ENCODE measurements around the gene FRS2.
"Not testable (repeated sequence)": the region's sequence is repeated elsewhere in the genome, so short reads cannot be mapped to it uniquely, and the experiment has no call there.

The FRS2 gene, protein sequence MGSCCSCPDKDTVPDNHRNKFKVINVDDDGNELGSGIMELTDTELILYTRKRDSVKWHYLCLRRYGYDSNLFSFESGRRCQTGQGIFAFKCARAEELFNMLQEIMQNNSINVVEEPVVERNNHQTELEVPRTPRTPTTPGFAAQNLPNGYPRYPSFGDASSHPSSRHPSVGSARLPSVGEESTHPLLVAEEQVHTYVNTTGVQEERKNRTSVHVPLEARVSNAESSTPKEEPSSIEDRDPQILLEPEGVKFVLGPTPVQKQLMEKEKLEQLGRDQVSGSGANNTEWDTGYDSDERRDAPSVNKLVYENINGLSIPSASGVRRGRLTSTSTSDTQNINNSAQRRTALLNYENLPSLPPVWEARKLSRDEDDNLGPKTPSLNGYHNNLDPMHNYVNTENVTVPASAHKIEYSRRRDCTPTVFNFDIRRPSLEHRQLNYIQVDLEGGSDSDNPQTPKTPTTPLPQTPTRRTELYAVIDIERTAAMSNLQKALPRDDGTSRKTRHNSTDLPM

DNA sequence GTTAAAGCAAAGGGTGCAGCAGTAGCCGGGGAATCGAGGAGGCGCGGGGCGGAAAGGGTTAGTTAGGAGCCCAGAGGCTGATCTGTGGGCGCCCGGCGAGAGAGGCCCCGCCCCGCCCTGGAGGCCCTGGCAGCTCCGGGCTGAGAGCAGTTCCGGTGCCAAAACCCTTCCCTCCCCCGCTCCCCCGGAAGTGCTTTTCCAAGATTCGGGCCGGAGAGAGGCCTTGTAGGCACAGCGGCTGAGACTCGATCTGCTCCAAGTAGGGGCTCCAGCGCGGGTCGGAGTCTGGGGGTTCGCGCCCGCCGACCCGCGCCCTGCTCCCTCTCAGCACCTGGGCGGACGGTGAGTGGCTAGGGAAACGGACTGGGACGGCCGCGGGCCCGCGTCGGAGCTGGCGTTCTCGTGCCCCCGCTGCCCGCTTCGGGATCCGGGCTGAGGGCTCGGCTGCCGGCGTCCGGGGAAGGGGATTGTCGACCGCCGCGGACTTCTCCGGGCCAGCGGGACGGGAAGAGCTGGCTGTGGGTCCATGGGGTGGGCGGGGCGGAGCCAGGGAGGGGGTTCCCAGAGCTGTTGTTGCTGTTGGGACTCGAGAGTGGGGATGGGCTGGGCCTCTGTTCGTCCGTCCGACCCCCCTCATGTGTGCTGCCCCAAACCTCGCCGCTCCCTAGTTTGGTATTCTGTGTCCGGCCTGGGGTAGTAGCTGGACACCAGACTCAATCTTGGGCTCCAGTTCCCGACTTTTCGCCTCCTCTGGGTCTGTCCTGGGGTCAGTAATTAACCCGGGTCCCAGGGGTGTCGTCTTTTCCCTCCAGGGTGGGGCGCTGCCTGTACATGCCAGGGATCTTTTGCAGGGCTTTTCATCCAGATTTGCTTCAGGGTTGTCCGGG, at the start of gene FRS2:
FRS2 (plus strand) TSS at position 200 of the 887 bp plus-strand sequence. CDS start 98,643 bp downstream, outside the sequence.
- DNase-seq: peak; percentile 96

DNA sequence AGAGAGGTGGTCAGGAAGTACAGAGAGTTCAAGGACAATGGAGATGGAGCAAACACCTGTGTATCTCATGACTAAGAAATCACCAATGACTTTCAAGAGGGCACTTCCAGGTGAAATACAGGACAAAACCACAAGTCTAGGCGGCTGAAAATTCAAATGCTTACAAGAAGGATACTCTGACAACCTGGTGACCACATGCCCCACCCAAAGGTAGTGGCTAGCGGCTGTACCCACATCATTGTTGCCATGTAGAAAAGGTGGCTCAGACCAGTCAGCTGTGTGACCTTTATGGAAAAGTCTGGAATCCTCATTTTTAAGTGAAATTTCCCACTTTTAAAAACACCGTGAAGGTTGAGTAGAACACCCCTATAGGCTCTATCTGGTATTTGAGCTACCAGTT, 48.6 kb upstream of the FRS2 start:
- no peak for DNase-seq

DNA sequence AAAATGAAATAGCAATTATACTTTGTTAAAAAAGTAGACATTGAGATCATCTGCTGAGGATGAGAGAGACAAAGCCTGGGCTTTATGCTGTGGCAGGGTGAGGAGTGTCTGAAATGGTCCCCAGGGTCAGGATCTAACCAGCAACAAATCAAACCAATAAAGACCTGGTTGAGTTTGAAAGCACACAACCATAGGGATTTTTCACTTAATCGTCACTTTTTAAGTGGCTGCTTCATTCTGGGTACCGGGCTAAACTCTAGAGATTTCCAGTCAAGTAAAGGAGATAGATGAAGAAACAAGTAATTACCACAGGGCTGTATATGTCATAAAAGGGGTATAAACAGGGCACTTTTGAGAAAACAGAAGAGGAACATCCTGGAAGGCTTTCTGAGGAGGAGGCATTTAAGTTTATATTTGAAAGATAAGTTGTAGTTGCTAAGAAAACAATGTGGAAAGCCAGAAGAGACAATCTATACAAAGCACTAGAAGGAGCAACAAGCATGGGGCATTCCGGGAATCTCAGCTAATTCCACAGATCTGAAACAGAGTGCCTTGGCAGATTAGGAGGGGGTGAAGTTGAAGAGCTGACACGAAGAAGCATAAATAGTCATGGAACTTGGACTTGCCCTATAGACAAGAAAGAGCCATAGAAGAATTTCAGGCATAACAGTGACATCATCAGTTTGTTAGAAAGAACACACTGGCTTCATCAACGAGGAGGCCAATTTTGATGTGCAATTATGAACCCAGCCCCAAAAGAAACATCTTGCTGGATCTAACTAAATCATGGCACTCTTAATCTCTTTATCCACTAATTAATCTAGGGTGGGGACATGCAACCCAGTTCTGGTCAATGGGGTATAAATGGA, 46.9 kb upstream of the FRS2 start:
- DNase-seq: no peak

DNA sequence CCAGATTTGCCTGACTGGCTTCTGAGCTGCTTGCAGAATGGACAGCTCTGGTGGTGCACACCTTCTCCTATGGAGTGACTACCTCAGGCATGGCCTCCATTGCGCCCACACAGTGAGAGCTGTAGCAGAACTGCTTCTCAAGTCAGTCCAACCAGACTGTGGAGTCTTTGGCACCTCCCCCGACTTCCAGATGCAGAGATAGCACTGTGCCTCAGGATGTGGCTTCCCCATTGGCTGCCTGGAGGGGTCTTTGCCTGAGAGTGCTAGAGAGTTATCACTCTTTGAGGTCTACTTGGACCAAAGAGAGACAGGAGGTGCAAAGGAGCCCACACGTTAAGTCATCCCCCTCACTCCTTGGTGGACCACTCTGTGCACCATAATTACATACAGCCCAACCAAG, 44.8 kb upstream of the FRS2 start:
- DNase-seq: peak; percentile 49

DNA sequence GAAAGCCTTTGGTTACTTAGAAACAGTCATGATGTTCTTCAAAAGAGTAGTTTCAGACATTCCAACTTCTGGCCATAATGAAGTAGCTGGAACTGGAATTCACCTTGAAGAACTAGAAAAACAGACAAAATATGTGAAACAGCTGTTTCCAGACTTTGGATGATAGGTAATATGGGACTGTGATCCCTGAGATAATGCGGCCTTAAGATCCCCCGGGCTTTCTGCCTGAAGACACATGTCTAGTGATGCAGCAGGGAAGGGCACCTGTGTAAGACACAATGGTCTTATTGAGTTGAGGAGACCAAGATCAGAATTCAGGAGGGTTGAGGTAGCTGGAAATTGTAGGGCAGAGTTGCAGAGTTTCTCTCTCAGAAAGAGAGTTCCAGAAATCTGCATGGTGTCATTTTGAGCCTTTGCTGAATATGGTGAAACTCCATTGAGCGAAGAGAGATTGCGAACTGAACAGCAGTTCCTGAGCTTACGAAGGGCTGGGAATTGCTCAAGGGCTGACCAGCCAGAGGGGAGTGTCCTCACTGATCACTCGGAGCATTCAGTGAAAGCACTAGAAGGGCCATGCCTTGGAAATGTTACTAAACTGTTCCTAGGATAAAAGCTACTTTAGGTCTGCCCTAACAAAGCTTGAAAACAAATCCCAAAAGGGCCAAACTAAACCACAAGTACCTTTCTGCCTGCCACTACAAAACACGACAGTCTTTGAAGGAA, 41.7 kb upstream of the FRS2 start:
- DNase-seq: no peak

DNA sequence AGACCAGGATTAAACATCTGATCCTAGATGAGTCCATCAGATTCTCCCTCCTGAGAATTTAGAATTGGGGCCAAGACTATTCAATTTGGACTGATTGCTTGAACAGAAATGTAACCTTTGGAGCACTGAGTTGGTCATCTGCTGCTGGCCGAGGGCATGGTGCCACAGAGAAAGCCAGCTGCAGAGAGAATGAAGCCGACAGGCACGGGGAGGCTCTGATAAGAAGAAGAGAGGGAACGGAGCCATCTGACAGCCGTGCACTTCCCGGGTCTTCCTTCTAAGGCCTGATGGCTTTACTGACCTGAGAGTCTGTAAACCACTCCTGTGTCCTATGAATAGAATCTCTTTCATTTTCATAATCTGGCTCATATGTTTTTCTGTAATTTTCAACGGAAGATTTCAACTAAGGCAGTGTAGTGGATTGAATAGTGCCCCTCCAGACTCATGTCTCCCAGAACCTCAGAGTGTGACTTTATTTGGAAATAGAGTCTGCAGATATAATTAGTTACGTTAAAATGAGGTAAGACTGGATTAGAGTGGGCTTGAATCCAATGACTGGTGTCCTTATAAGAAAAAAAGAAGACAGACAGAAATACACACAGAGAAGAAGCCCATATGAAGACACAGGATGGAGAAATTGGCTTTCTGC, 39.1 kb upstream of the FRS2 start:
- DNase-seq: no peak

DNA sequence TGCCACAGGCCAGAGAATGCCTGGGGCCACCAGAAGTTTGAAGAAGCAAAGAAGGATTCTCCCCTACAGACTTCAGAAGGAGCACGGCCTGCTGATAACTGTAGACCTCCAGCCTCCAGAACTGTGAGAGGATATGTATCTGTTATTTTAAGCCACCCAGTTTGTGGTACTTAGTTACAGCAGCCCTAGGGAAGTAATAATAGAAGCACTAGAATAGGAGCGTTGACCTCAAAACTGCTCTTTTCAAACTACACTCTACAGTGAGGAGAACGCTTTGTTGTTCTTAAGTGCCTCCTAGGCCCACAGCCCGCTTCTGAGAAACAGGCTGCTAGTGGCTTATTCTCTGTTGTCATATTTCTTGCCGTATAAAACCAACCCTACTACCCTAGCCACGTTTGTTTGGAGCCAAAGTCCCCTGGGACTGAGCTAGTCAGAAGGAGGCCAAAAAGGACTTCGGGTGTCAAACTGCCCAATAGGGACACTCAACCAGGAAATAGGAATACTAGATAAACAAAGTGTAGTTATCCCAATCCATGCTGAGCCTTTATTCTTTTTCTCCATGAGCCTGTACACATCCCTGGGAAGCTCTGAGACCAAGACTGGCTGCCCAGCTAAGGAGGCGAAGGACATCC, 38.5 kb upstream of the FRS2 start:
- DNase-seq: no peak

DNA sequence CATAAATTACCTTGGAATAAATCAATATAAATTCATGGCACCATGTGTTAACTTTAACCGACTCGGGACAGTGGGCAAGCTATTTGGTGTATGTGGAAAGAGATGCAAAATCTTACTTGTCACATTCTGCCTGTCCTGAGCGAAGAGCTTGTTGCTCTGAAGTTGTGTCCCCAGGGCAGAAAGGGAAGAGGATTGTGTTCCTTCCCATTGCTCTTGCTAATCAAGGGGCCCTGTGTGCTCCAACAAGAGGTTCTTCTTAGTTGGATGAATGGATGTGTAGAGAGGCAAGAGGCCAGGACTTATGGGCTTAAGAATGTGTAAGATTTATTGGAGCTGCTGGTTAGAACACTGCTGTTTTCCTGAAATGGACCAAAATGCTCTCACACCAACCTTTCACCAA, 36.5 kb upstream of the FRS2 start:
- DNase-seq: no peak

DNA sequence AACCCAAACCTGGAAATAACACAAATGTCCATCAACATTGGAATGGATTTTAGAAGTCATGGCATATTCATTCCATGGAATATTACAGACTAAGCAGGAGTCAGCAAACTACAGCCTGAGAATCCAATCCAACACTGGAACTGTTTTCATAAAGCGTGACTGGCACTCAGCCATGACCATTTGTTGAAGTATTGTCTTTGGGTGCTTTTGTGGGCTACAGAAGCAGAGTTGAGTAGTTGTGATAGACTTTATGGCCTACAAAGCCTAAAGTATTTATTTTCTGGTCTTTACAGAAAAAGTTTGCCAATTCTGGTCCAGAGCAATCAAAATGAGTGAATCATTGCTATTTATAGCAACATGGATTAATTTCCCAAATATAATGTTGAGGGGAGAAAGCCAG, 34.5 kb upstream of the FRS2 start:
- no peak for DNase-seq

DNA sequence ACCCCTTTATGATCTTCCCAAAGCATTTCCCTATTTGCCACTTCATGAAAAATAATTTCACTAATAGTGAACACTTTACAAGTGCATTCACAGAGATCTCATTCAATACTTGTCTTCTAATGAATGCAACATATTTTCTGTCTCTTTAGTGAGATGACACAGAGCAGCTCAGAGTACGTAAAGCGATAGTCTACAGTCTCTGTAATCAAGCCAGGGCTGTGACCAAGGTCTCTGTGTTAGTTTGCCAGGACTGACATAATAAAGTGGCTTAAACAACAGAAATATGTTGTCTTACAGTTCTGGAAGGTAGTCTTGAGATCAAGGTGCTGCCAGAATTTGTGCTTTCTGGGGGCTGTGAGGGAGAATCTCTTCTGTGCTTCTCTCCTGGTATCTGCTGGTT, 33.1 kb upstream of the FRS2 start:
- no peak for DNase-seq

DNA sequence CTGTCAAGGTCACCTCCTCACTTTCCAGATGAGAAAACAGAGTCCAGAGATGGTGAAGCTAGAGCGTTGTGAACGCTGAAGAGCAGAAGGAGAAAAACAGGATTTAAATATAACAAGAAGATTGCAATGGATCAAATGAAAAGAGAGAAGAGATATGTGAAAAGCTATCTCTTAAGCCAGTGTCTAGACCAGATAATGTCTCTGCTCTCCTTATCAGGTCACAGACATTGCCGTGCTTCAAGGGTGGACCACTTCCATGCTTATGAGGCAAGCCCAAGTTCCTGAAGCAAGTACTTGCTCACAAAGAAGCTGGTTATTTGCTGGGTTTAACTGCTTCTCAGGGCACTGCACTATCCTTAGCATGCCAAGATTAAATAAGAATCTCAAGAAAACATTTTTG, 31.6 kb upstream of the FRS2 start:
- peak; percentile 79 for DNase-seq

DNA sequence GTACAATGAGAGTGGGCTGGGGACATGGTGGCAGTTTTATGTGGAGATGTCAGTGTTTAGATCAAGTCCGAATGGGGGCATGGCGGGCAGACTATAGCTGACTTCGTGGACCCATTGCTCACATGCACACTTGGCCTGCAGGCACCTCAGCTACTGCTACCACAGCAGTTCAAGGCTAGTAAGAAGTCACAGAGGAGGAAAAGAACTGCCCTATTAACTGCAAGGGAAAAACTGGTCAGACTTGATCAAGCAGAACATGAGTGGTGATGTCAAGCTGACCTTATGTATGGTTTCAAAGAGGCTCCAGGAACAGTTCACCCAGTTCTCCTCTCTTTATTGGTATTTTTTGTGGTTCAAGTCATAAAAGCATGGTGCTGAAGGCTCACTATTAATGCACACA, 30.2 kb upstream of the FRS2 start:
- no peak for DNase-seq

DNA sequence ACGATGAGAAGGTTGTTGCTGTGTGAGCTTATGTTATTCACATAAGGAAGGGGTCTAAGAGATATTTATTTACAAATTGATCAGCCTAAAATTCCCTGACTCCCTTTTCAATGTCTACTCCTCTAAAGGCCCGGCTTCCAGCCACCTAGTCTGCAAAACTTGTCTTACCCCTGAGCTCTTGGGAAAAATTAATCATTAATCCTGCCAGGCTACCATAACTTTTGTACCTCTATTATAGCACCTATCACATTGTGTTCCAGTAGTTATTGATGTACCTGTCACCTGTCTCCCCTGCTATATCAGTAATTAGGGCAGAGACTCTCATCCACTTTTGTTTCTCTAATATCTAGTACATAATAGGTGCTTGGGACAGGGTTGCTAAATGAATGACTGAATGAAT, 29.3 kb upstream of the FRS2 start:
- DNase-seq: no peak

DNA sequence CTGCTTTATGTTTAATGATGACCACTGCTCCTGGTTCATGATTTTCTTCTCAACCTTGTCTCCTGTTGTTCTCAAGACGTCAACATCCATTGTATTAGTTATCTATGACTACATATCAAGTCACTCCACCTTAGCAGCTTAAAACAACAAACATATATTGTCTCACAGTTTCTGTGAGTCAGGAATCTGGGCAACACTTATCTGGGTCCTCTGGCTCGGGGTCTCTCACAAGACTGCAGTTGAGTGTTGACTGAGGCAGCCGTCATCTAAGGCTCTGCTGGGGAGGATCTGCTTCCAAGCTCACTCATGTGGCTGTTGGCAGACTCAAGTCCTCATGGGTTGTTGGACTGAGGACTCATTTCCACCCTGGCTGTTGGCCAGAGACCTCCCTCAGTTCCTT, 27.3 kb upstream of the FRS2 start:
- DNase-seq: no peak

DNA sequence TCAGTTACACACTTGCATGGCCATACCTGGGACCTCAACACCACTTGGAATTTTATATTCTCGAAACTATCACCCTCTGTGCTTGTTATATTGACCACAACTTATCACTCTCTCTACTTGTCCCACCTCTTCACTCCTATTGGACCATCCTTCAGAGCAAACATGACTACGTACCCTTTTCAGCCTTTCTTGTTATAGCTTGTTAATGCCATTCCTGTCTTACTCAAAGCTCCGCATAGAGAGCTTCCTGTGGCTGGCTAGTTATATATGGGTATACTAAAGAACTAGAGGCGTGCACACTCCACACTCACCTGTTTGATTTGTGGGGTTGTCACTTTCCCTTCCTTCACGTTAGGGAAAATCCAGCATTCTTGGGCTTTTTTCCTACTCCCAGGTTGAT, 26.3 kb upstream of the FRS2 start:
- no peak for DNase-seq

DNA sequence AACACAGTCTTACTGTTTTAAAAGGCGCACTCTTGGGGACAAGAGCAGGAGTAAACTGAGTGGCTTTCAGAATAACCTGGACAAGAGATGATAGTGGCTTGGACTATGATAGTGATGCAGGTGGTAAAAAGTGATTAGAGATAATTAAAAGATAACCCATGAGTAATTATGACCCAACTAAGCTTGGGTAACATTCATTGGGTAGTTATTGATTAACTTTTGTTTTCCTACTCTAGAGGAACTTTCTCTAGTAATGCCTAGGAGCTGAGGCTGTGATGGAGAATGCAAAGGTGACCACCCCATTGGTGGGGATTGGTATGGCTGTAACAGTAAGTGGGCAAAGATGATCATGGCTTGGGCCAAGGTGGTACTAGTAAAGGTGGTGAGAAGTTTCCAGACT, 22.3 kb upstream of the FRS2 start:
- no peak for DNase-seq

DNA sequence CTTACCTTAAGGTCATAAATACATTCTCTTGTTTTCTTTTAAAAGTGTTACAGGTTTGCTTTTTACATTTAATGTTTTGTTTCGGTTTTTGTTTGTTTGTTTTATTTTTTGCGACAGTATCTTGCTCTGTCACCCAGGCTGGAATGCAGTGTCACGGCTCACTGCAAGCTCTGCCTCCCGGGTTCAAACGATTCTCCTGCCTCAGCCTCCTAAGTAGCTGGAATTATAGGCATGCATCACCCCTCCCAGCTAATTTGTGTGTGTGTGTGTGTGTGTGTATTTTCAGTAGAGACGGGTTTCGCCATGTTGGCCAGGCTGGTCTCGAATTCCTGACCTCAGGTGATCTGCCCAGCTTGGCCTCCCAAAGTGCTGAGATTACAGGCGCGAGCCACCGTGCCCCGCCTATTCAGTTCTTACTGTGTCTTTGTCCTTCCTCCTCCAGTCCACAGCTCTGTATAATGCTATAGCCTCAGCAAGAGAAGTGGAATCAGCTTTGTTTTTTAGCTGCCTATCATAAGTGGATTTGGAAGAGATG, 17.5 kb upstream of the FRS2 start:
- not testable (repeated sequence) for DNase-seq

DNA sequence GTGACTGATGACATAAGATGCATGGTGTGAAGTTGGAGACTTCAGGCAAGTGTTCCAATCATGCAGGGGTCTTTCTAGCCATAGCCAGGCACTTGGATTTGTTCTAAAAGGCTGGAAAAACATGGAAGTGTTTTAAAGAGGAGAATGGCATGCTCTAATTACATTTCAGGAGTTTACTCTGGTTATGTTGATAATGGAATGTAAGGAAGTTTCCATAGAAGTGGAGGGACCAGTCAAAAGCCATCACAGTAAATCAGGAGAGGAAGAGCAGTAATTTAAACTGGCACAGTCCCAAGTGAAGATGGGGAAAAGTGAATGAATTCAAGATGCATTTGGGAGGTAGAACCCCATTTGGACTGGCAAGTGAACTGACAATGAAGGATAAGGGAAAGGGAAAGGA, 13.9 kb upstream of the FRS2 start:
- DNase-seq: no peak

DNA sequence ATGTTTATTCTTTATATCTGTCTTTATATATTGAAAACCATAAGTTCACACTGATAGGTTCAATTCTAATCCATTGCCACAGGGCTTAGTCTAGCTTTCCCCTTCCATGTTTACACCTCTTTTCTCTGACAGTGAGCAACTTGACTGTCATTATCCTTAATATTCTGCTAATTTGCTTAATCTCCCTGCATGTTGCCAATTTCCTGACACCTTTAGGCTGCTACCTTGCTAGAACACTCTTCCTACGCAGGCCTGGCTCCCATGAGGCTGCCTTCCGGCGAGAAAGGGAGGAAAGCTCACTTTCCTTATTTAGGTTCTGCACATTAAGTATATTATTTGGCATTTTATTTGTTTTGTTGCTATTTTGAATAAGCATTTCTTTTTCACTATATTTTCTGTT, 12.8 kb upstream of the FRS2 start:
- DNase-seq: no peak

DNA sequence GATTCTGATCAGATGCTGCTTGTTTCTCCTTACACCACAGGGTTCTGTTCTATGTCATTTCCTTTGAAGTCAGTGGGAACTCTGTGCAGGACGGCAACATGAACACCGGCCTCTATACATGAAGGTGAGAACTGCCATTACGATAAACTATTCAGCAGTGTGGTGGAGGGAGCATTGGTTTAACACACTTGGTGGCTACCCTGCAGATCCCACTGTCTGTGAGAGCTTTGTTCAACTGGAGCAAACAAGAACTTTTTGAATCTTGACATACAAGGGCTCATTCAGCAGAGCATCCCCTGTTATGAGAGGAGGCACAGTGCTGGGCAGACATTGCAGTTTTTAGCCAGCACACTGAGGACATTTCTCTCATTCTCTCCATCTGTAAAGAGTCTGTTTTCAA, 10.7 kb upstream of the FRS2 start:
- DNase-seq: no peak

DNA sequence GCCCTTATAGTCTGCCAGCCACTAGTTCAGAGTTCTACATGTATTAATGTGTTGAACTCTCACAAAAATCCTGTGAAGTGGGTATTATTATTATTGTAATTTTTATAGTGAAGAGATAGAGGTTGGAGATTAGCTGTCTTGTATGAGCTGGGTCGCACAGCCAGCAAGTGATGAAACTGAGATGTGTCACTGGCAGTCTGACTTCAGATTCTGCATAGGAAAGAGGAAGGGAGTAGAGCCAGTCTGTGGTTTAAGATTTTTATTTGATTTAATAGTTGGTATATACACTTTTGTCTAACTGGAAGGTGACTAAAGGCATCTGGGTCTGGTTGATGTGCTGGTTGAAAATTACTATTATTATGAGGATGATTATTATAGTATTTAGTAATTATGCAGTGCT, 5.8 kb upstream of the FRS2 start:
- peak; percentile 47 for DNase-seq

All from hematopoietic multipotent progenitor cell treated with erythropoietin and hydrocortisone succinate and interleukin-3 and kit ligand, for 4 days (in vitro differentiated cells).